Measurements from ENCODE around the gene THADA.

DNA sequence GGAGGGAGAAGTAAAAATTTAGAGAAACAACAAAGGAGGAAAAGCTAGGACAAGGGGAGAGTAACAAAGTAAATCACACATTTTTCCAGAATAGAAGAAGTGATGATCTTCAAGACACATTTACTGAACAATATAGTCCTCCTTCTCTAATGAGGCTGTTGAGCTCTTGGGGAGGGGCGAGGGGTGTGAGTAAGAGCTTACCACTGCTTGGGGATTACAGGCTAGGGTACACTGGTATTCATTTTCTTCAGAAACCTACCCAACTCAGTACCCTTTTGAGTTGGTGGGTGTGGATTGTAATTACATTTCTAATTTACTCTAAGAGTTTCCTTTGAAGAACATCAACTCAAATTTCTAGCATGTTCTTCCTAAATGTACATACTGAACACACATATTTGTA is 211.7 kb downstream of the THADA start:
- TF ChIP-seq, protein P1, sequence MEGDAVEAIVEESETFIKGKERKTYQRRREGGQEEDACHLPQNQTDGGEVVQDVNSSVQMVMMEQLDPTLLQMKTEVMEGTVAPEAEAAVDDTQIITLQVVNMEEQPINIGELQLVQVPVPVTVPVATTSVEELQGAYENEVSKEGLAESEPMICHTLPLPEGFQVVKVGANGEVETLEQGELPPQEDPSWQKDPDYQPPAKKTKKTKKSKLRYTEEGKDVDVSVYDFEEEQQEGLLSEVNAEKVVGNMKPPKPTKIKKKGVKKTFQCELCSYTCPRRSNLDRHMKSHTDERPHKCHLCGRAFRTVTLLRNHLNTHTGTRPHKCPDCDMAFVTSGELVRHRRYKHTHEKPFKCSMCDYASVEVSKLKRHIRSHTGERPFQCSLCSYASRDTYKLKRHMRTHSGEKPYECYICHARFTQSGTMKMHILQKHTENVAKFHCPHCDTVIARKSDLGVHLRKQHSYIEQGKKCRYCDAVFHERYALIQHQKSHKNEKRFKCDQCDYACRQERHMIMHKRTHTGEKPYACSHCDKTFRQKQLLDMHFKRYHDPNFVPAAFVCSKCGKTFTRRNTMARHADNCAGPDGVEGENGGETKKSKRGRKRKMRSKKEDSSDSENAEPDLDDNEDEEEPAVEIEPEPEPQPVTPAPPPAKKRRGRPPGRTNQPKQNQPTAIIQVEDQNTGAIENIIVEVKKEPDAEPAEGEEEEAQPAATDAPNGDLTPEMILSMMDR (IDR thresholded peaks at IDR 0.05), result no peak
- no peak for TF ChIP-seq POLR2A (IDR thresholded peaks at IDR 0.05)

Measured in thyroid gland (tissue), 4 donors.